ENCODE measurements around the gene CDH5. TPM values are rescaled to one million over a fixed set of nuclear protein-coding genes. Genes with fewer than 3 reads are reported as not detected.
A peak's percentile ranks its signal among the peaks of the same experiment; 100 is the strongest.

Gene CDH5
- total RNA-seq, 4 donors from 2014 or later, result 1.7 to 21.6 (median 8.0) TPM

- Histone ChIP-seq H3K4me1 (peaks cover 8 to 20% (median 11%) of the 10 kb centered on the region in 3 donors), H3K9me3 (no peaks in the 10 kb centered on the region), H3K36me3 (no peaks in the 10 kb centered on the region), H3K27me3 (peaks cover 0 to 37% (median 0%) of the 10 kb centered on the region in 4 donors), H3K4me3 (no peak overlapping the region), H3K27ac (no peak overlapping the region)
- WGBS, 2 donors, result 48 to 50% methylated on average over 10 to 11 of the region's 11 CpGs
- intact Hi-C loops (cut with DNase I), result no loop called here
- no peak for DNase-seq
- TF ChIP-seq POLR2A (IDR thresholded peaks at IDR 0.05) (no peak), CTCF (IDR thresholded peaks at IDR 0.05) (no peak)
Observed at GRCh38 chr16:66354034-66354909, 12.2 kb upstream of the CDH5 start.

GRCh38 chr16:66355526-66355925 is 11.0 kb upstream of the CDH5 start:
- peaks cover 0 to 32% (median 0%) of the 10 kb centered on the region in 4 donors for H3K27me3 ChIP-seq
- TF ChIP-seq POLR2A (IDR thresholded peaks at IDR 0.05) (no peak), CTCF (IDR thresholded peaks at IDR 0.05) (no peak)
- no peak overlapping the region for H3K4me3 ChIP-seq
- H3K36me3 ChIP-seq, result no peaks in the 10 kb centered on the region
- H3K4me1 ChIP-seq, result peaks cover 14 to 33% (median 21%) of the 10 kb centered on the region in 3 donors
- intact Hi-C loops (cut with DNase I), result no loop called here
- no peaks in the 10 kb centered on the region for H3K9me3 ChIP-seq
- WGBS, 2 donors, result 73% methylated on average over 6 to 8 of the region's 8 CpGs
- no peak overlapping the region for H3K27ac ChIP-seq
- DNase-seq, result no peak

- DNase-seq, result no peak
- intact Hi-C loops (cut with DNase I), result no loop called here
- H3K27ac ChIP-seq, result no peak overlapping the region
- no peaks in the 10 kb centered on the region for H3K36me3 ChIP-seq
- WGBS, 2 donors, result 0 to 2% methylated on average over 5 of the region's 5 CpGs
- peak; percentile 52 to 70 (median 64) for TF ChIP-seq CTCF (IDR thresholded peaks at IDR 0.05)
- no peak for TF ChIP-seq POLR2A (IDR thresholded peaks at IDR 0.05)
- peaks cover 14 to 46% (median 21%) of the 10 kb centered on the region in 3 donors for H3K4me1 ChIP-seq
- peaks cover 0 to 21% (median 0%) of the 10 kb centered on the region in 4 donors for H3K27me3 ChIP-seq
- no peaks in the 10 kb centered on the region for H3K9me3 ChIP-seq
- no peak overlapping the region for H3K4me3 ChIP-seq
Observed at GRCh38 chr16:66357523-66357928, 9.0 kb upstream of the CDH5 start.

- DNase-seq, result no peak
- Histone ChIP-seq H3K27me3 (peaks cover 0 to 21% (median 0%) of the 10 kb centered on the region in 4 donors), H3K27ac (no peak overlapping the region), H3K9me3 (no peaks in the 10 kb centered on the region), H3K4me3 (no peak overlapping the region), H3K36me3 (no peaks in the 10 kb centered on the region), H3K4me1 (peaks cover 14 to 53% (median 21%) of the 10 kb centered on the region in 3 donors)
- TF ChIP-seq CTCF (IDR thresholded peaks at IDR 0.05), result no peak
- no peak for TF ChIP-seq POLR2A (IDR thresholded peaks at IDR 0.05)
- WGBS, 2 donors, result 29 to 67% methylated on average over 1 of the region's 1 CpG
- intact Hi-C loops (cut with DNase I), result no loop called here
Observed at GRCh38 chr16:66358231-66358630, 8.3 kb upstream of the CDH5 start.

GRCh38 chr16:66359012-66359411 is 7.5 kb upstream of the CDH5 start:
- Histone ChIP-seq H3K36me3 (no peaks in the 10 kb centered on the region), H3K27me3 (peaks cover 0 to 15% (median 0%) of the 10 kb centered on the region in 4 donors), H3K27ac (peak overlapping the region in 3 of 4 donors; percentile 32 to 66 (median 36)), H3K9me3 (no peaks in the 10 kb centered on the region), H3K4me3 (no peak overlapping the region), H3K4me1 (peaks cover 16 to 61% (median 25%) of the 10 kb centered on the region in 3 donors)
- intact Hi-C loops (cut with DNase I), result no loop called here
- DNase-seq, result no peak
- 23 to 38% methylated on average over 6 to 10 of the region's 10 CpGs for WGBS, 2 donors
- TF ChIP-seq POLR2A (IDR thresholded peaks at IDR 0.05) (no peak), CTCF (IDR thresholded peaks at IDR 0.05) (no peak)

All from esophagus squamous epithelium (tissue), 5 donors.